Endothelial cell of umbilical vein (primary cell): ENCODE measurements around the gene SYT17. TPM values are rescaled to one million over a fixed set of nuclear protein-coding genes. Genes with fewer than 3 reads are reported as not detected.

Experiments
- BruUV-seq: library from RNA; stranded (reverse); fragments of 400-500 nt; replicated peaks from 2 replicates; lab custom pipeline; 2021; lab: Mats Ljungman, UMichigan
- CTCF ChIA-PET: fragments of 300-600, 350-600 bp; sonication (Branson Sonifier 250); formaldehyde crosslinking; loops from one replicate; lab custom pipeline; 2021; ENCODE audit warnings: antibody characterized with exemption, inconsistent platforms; lab: Charles Lee
- POLR2A ChIA-PET: fragments of 300-600, 350-600 bp; sonication (Branson Sonifier 250); formaldehyde crosslinking; loops from one replicate; lab custom pipeline; 2021; ENCODE audit warnings: antibody characterized with exemption, inconsistent platforms; lab: Charles Lee
- DNase-seq: peaks from one replicate; pipeline ENCODE4 v3.0.0-alpha.2; 2011; ENCODE audit warnings: low read depth, low spot score
- FAIRE-seq: peaks from 2 replicates; lab custom pipeline; 2011; peaks lifted over from hg19 to GRCh38; lab: Jason Lieb, UNC
- H2AFZ ChIP-seq: 2 replicates; pipeline ENCODE4 v1.6.0; 2012; ENCODE audit warnings: low read depth, low read length, control low read depth, inconsistent platforms
- H3K27ac ChIP-seq: 2 replicates; pipeline ENCODE4 v1.5.1; 2011; ENCODE audit warnings: low read depth, mild to moderate bottlenecking, control low read depth, low read length, moderate library complexity; ENCODE audit not compliant: insufficient read depth
- H3K27me3 ChIP-seq, 2 experiments: 2 replicates each; pipeline versions ENCODE4 v1.6.0 to v1.6.1; 2011; ENCODE audit warnings: low read length in 2 of 2, mixed read lengths in 1 of 2; ENCODE audit not compliant: control insufficient read depth in 2 of 2, insufficient read depth in 2 of 2
- H3K36me3 ChIP-seq, 2 experiments: 2 replicates in 1 of 2; 3 replicates in 1 of 2; pipeline ENCODE4 v1.5.1; 2011; ENCODE audit warnings: low read length in 2 of 2, mild to moderate bottlenecking in 1 of 2, moderate library complexity in 1 of 2; ENCODE audit not compliant: control insufficient read depth in 2 of 2, insufficient read depth in 2 of 2; ENCODE audit errors: extremely low read depth in 1 of 2
- H3K4me1 ChIP-seq: 3 replicates; pipeline ENCODE4 v1.5.1; 2011; ENCODE audit warnings: mild to moderate bottlenecking, low read length; ENCODE audit not compliant: control insufficient read depth, insufficient read depth; ENCODE audit errors: extremely low read depth
- H3K4me2 ChIP-seq: 2 replicates; pipeline ENCODE4 v1.6.1; 2011; ENCODE audit warnings: low read length, control low read depth, mixed read lengths; ENCODE audit not compliant: insufficient read depth
- H3K4me3 ChIP-seq, 3 experiments: fragments of 200-600 bp in 1 of 3; sonication (generic), shearing (Covaris generic) in 1 of 3; replicated peaks in 1 of 3; 2 replicates each; pipeline ENCODE4 v1.5.1; 2011 to 2016; ENCODE audit warnings: control low read depth in 3 of 3, low read length in 3 of 3, mild to moderate bottlenecking in 2 of 3, inconsistent platforms in 1 of 3, low read depth in 1 of 3, moderate library complexity in 1 of 3; ENCODE audit not compliant: insufficient read depth in 1 of 3
- H3K79me2 ChIP-seq: 2 replicates; pipeline ENCODE4 v1.6.0; 2012; ENCODE audit warnings: low read length, inconsistent platforms; ENCODE audit not compliant: control insufficient read depth, insufficient read depth
- H3K9ac ChIP-seq: replicated peaks from 2 replicates; pipeline ENCODE3; 2011; ENCODE audit warnings: low read length, control low read depth; ENCODE audit not compliant: insufficient read depth; ENCODE audit errors: extremely low read depth
- H3K9me1 ChIP-seq: replicated peaks from 3 replicates; pipeline ENCODE4 v1.6.0; 2011; ENCODE audit warnings: mild to moderate bottlenecking, low read length; ENCODE audit not compliant: control insufficient read depth, insufficient read depth; ENCODE audit errors: extremely low read depth
- H3K9me3 ChIP-seq: replicated peaks from 2 replicates; pipeline ENCODE4 v1.5.1; 2012; ENCODE audit warnings: low read length, inconsistent platforms; ENCODE audit not compliant: control insufficient read depth, insufficient read depth
- H4K20me1 ChIP-seq: replicated peaks from 2 replicates; pipeline ENCODE3; 2011; ENCODE audit warnings: mild to moderate bottlenecking, low read length; ENCODE audit not compliant: control insufficient read depth, insufficient read depth; ENCODE audit errors: extremely low read depth
- EZH2 ChIP-seq: IDR thresholded peaks from 2 replicates; pipeline ENCODE4 v1.6.1; 2012; ENCODE audit warnings: borderline replicate concordance, low read depth, mild to moderate bottlenecking, moderate library complexity, low read length, inconsistent platforms; ENCODE audit not compliant: severe bottlenecking
- FOS ChIP-seq: IDR thresholded peaks from 2 replicates; pipeline ENCODE4 v1.6.1; 2011; ENCODE audit warnings: mild to moderate bottlenecking, low read length, moderate library complexity, borderline replicate concordance; ENCODE audit not compliant: insufficient read depth
- GATA2 ChIP-seq: IDR thresholded peaks from 2 replicates; pipeline ENCODE4 v1.7.0; 2011; ENCODE audit warnings: low read depth, mild to moderate bottlenecking, moderate library complexity, mixed read lengths, low read length; ENCODE audit not compliant: insufficient read length, insufficient read depth
- JUN ChIP-seq: IDR thresholded peaks from 2 replicates; pipeline ENCODE4 v1.6.1; 2011; ENCODE audit warnings: borderline replicate concordance, low read depth; ENCODE audit not compliant: insufficient read length, insufficient read depth
- MYC ChIP-seq: IDR thresholded peaks from one replicate; pipeline ENCODE4 v1.6.1; 2011; ENCODE audit warnings: mild to moderate bottlenecking, low read depth, low read length
- POLR2A ChIP-seq: IDR thresholded peaks from 2 replicates; pipeline ENCODE4 v1.6.1; 2012; ENCODE audit warnings: low read depth, mild to moderate bottlenecking, control low read depth, low read length
- POLR2AphosphoS5 ChIP-seq: IDR thresholded peaks from 2 replicates; pipeline ENCODE4 v1.6.1; 2012; ENCODE audit warnings: low read depth, mild to moderate bottlenecking, control low read depth, low read length, moderate library complexity; ENCODE audit not compliant: insufficient read depth
- dilution Hi-C: fragments of 300-500 bp; cut with MboI; formaldehyde crosslinking; loops from one replicate; pipeline ENCODE4 v1.15.0; 2019; ENCODE audit warnings: low sequenced_read_pairs; ENCODE audit not compliant: extremely low pct_ligation_motif_present
- intact Hi-C: fragments of 100-400 bp; cut with micrococcal nuclease; formaldehyde crosslinking; loops from one replicate; pipeline ENCODE4 v1.10.0; 2022
- polyA plus RNA-seq, 4 experiments: library from polyadenylated mRNA; depleted of rRNA in 3 of 4; stranded (reverse) in 3 of 4; unstranded in 1 of 4; fragments of >200 nt; gene quantifications; 2 replicates each; pipeline versions ENCODE4 v1.2.1 to v1.2.3, GENCODE V29; 2011 to 2012; ENCODE audit warnings: missing spikeins in 1 of 4
- total RNA-seq: library from RNA; stranded (reverse); gene quantifications from 2 replicates; pipeline ENCODE4 v1.2.3, GENCODE V29; 2021
- TF ChIP-seq, protein P1 (sequence below), 2 donors: IDR thresholded peaks; 1 replicate in 1 of 2; 2 replicates in 1 of 2; pipeline ENCODE4 v1.5.1; 2011; ENCODE audit warnings: low read length in 2 of 2, mild to moderate bottlenecking in 2 of 2, moderate library complexity in 2 of 2, control low read depth in 1 of 2, inconsistent platforms in 1 of 2, low read depth in 1 of 2; ENCODE audit not compliant: insufficient read depth in 1 of 2; ENCODE audit errors: extremely low read depth in 1 of 2
- TF ChIP-seq, protein P2 (sequence below): IDR thresholded peaks from 2 replicates; pipeline ENCODE4 v1.6.1; 2011; ENCODE audit not compliant: insufficient read depth, insufficient read length

The SYT17 gene
- total and polyA plus RNA-seq, 2 donors (not counting 3 experiments of a cell fraction or from before 2014, with no cell fraction given), result 1.9 to 4.2 TPM

DNA sequence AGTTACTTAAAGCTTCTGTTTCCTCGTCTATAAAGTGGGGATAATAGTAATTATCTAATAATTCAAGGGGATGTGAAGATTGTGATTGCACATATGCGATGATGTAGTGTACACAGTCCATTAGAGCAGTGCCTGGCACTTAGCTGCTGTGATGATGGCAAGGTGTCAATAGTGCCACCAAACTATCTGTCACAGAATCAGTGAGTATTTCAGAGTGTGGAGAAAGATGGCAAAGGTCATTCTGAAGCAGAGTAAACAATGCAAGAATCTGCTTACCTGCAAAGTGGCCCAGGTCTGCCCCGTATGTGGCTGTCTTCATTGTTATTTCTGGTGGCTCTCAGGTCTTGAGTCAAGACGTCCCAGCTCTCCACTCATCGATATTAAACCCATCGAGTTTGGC, 15.1 kb downstream of the SYT17 start:
- intact Hi-C loops, result loop anchor here (5.0 kb wide), 2 partner anchors 71 to 201 kb away; partner anchors contain the start of genes ITPRIPL2 and TMC7
- no peaks in the 10 kb centered on the region for H3K36me3 ChIP-seq
- peaks cover 3% of the 10 kb centered on the region for H3K4me1 ChIP-seq
- H4K20me1 ChIP-seq, result no peaks in the 10 kb centered on the region
- H3K9ac ChIP-seq, result no peak overlapping the region
- no TSS peak for BruUV-seq
- no peak overlapping the region for H3K4me3 ChIP-seq
- H3K27me3 ChIP-seq, result no peaks in the 10 kb centered on the region
- FAIRE-seq (no peak), DNase-seq (no peak)
- CTCF ChIA-PET, result interaction anchor here (8.7 kb wide), 1 partner anchor 98 kb away, joined by 244 read pairs; no protein-coding TSS in a partner anchor
- TF ChIP-seq FOS (no peak), MYC (no peak), EZH2 (no peak), JUN (no peak), GATA2 (no peak), POLR2AphosphoS5 (no peak), POLR2A (no peak)
- TF ChIP-seq, protein P1, sequence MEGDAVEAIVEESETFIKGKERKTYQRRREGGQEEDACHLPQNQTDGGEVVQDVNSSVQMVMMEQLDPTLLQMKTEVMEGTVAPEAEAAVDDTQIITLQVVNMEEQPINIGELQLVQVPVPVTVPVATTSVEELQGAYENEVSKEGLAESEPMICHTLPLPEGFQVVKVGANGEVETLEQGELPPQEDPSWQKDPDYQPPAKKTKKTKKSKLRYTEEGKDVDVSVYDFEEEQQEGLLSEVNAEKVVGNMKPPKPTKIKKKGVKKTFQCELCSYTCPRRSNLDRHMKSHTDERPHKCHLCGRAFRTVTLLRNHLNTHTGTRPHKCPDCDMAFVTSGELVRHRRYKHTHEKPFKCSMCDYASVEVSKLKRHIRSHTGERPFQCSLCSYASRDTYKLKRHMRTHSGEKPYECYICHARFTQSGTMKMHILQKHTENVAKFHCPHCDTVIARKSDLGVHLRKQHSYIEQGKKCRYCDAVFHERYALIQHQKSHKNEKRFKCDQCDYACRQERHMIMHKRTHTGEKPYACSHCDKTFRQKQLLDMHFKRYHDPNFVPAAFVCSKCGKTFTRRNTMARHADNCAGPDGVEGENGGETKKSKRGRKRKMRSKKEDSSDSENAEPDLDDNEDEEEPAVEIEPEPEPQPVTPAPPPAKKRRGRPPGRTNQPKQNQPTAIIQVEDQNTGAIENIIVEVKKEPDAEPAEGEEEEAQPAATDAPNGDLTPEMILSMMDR (IDR thresholded peaks at IDR 0.05; ENCODE audit: extremely low read depth in 1 of 2, insufficient read depth in 1 of 2, low read depth in 1 of 2, low read length in 2 of 2), result no peak
- TF ChIP-seq, protein P2, sequence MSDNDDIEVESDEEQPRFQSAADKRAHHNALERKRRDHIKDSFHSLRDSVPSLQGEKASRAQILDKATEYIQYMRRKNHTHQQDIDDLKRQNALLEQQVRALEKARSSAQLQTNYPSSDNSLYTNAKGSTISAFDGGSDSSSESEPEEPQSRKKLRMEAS, result no peak
- H3K4me2 ChIP-seq, result no peak overlapping the region
- no peak overlapping the region for H3K27ac ChIP-seq
- no peak overlapping the region for H2AFZ ChIP-seq
- no peaks in the 10 kb centered on the region for H3K79me2 ChIP-seq
- no peaks in the 10 kb centered on the region for H3K9me3 ChIP-seq
- dilution Hi-C loops, result no loop called here
- H3K9me1 ChIP-seq, result no peaks in the 10 kb centered on the region
- POLR2A ChIA-PET, result no interaction called here
